GM12872 (cell line): ENCODE measurements around the gene PPFIA1.
A peak's percentile ranks its signal among the peaks of the same experiment; 100 is the strongest.

Experiments
- CTCF ChIP-seq: IDR thresholded peaks from 3 replicates; pipeline ENCODE4 v1.5.1; 2011; ENCODE audit warnings: low read depth, mild to moderate bottlenecking, low read length, moderate library complexity; ENCODE audit not compliant: insufficient read depth

The PPFIA1 gene

GRCh38 chr11:70270104-70270876 is at the start of gene PPFIA1:
Gene PPFIA1, plus strand, starts transcription at chr11:70270690. Its CDS starts 1,483 bp downstream, at chr11:70272173.
- no peak for TF ChIP-seq CTCF

- no peak for TF ChIP-seq CTCF
Measured at GRCh38 chr11:70220920-70221319, 49.6 kb upstream of the PPFIA1 start.

GRCh38 chr11:70225681-70226177 is 44.8 kb upstream of the PPFIA1 start:
- no peak for TF ChIP-seq CTCF

- TF ChIP-seq CTCF = no peak
Measured at GRCh38 chr11:70226183-70226582, 44.3 kb upstream of the PPFIA1 start.

GRCh38 chr11:70226967-70227366 is 43.5 kb upstream of the PPFIA1 start:
- peak; percentile 42 for TF ChIP-seq CTCF

- no peak for TF ChIP-seq CTCF
Measured at GRCh38 chr11:70229737-70230136, 40.8 kb upstream of the PPFIA1 start.

GRCh38 chr11:70230151-70230839 is 40.2 kb upstream of the PPFIA1 start:
- TF ChIP-seq CTCF = no peak
